GM19351 (cell line): Measurements from ENCODE around the gene PMIS2.

ENCODE experiments used
- ATAC-seq: cut with Tn5 transposase; IDR thresholded peaks from one replicate; pipeline ENCODE4 v1.9.1; 2021; ENCODE audit warnings: mild to moderate bottlenecking, moderate library complexity; ENCODE audit not compliant: unreplicated experiment

The PMIS2 gene

GRCh38 chr19:35585848-35586247, at the start of gene PMIS2:
Gene PMIS2, plus strand, starts transcription at chr19:35586173. Its CDS starts 87 bp downstream, at chr19:35586260.
- ATAC-seq: no peak

- ATAC-seq: no peak
Measured at GRCh38 chr19:35539314-35539713, 46.7 kb upstream of the PMIS2 start.

- no peak for ATAC-seq
Measured at GRCh38 chr19:35539850-35540249, 46.1 kb upstream of the PMIS2 start.

GRCh38 chr19:35540356-35540927, 45.5 kb upstream of the PMIS2 start:
- no peak for ATAC-seq

- ATAC-seq: no peak
Measured at GRCh38 chr19:35542209-35542608, 43.8 kb upstream of the PMIS2 start.

- no peak for ATAC-seq
Measured at GRCh38 chr19:35543280-35544109, 42.5 kb upstream of the PMIS2 start.

- ATAC-seq: no peak
Measured at GRCh38 chr19:35544110-35544802, 41.7 kb upstream of the PMIS2 start.

- peak; percentile 76 for ATAC-seq
Measured at GRCh38 chr19:35545001-35545854, 40.7 kb upstream of the PMIS2 start, which contains the start of gene TMEM147. Gene TMEM147, plus strand, starts transcription at chr19:35545626. Its CDS starts 114 bp downstream, at chr19:35545740.

- ATAC-seq: peak; percentile 54
Measured at GRCh38 chr19:35545855-35546381, 40.1 kb upstream of the PMIS2 start.

GRCh38 chr19:35546532-35546931, 39.4 kb upstream of the PMIS2 start:
- no peak for ATAC-seq

GRCh38 chr19:35549174-35549788, 36.7 kb upstream of the PMIS2 start:
- no peak for ATAC-seq

- ATAC-seq: no peak
Measured at GRCh38 chr19:35549879-35550523, 36.0 kb upstream of the PMIS2 start.

GRCh38 chr19:35551091-35551810, 34.7 kb upstream of the PMIS2 start:
- ATAC-seq: no peak

GRCh38 chr19:35552534-35553384, 33.2 kb upstream of the PMIS2 start:
- ATAC-seq: no peak

GRCh38 chr19:35553385-35554000, 32.5 kb upstream of the PMIS2 start:
- ATAC-seq: no peak

- ATAC-seq: no peak
Measured at GRCh38 chr19:35554076-35554475, 31.9 kb upstream of the PMIS2 start.

- no peak for ATAC-seq
Measured at GRCh38 chr19:35555301-35556005, 30.5 kb upstream of the PMIS2 start.
